Prostate gland (tissue), 2 donors: ENCODE measurements around the gene CAPZA2. TPM values are rescaled to one million over a fixed set of nuclear protein-coding genes. Genes with fewer than 3 reads are reported as not detected.

ENCODE experiments used
- DNase-seq: peaks from one replicate; pipeline ENCODE4 v3.0.0-alpha.2; 2019; ENCODE audit warnings: low spot score
- H3K27ac ChIP-seq, 2 donors: fragments of 200-600 bp; sonication (generic); 2 replicates each; pipeline ENCODE4 v1.5.1; 2017 to 2019
- H3K27me3 ChIP-seq: fragments of 200-600 bp; sonication (generic); replicated peaks from 2 replicates; pipeline ENCODE4 v1.5.1; 2019; ENCODE audit not compliant: insufficient read depth
- H3K36me3 ChIP-seq, 2 donors: fragments of 200-600 bp; sonication (generic); 1 replicate in 1 of 2; 2 replicates in 1 of 2; pipeline versions ENCODE4 v1.5.1 to v1.8.1; 2017 to 2019
- H3K4me1 ChIP-seq: fragments of 200-600 bp; sonication (generic); replicated peaks from 2 replicates; pipeline ENCODE4 v1.5.1; 2019
- H3K4me3 ChIP-seq, 2 donors: fragments of 200-600 bp; sonication (generic); 2 replicates each; pipeline ENCODE4 v1.5.1; 2017 to 2019
- H3K9me3 ChIP-seq: fragments of 200-600 bp; sonication (generic); 2 replicates; pipeline ENCODE4 v1.5.1; 2017
- POLR2A ChIP-seq: fragments of 450-650 bp; IDR thresholded peaks from one replicate; pipeline ENCODE4 v1.6.1; 2016; ENCODE audit warnings: antibody characterized with exemption, mild to moderate bottlenecking
- POLR2AphosphoS5 ChIP-seq: sonication (generic); formaldehyde crosslinking; IDR thresholded peaks from one replicate; pipeline ENCODE4 v1.6.1; 2017; ENCODE audit warnings: antibody characterized with exemption
- WGBS: methylation state at CpG from one replicate; pipeline ENCODE4 v1.1.5; 2018; 5-methylcytosine and 5-hydroxymethylcytosine counted together
- intact Hi-C: fragments of 100-400 bp; cut with DNase I; formaldehyde crosslinking; loops from one replicate; pipeline ENCODE4 v1.14.2; 2022
- total RNA-seq, 2 donors: library from RNA; depleted of rRNA; stranded (reverse); fragments of >200 nt; gene quantifications; one replicate each; pipeline ENCODE4 v1.1.0, GENCODE V29; 2016
- TF ChIP-seq, protein P1 (sequence below), 4 experiments: fragments of 200-600 bp in 2 of 4; fragments of 450-650 bp in 2 of 4; sonication (generic) in 2 of 4; IDR thresholded peaks; 1 replicate in 3 of 4; 2 replicates in 1 of 4; pipeline ENCODE4 v1.5.1; 2016 to 2019; ENCODE audit warnings: antibody characterized with exemption in 4 of 4, mild to moderate bottlenecking in 2 of 4, moderate library complexity in 2 of 4

Gene CAPZA2
- total RNA-seq, 2 donors from 2014 or later: 76.0 to 80.0 TPM

DNA sequence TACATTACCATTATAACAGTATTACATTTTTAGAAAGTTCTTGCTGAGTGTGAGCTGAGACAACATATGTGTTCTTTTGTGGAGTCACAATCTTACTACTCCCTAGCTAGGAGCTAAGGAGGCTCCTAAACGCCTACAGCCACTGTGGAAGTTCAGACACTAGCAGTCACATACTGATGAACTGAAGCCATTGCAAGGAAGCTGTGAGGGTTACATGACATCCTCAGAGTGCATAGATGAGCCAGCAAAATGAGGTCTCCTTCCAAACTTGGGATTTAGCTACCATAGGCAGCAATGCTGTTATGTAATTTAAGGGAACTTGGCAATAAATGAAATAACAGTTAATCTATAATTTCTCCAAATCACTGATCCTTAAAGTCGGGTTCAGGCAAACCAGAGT is 80.1 kb downstream of the CAPZA2 start:
- H3K36me3 ChIP-seq: no peaks in the 10 kb centered on the region
- H3K27me3 ChIP-seq: no peaks in the 10 kb centered on the region
- intact Hi-C loops: no loop called here
- WGBS: 89% methylated on average over 2 of the region's 2 CpGs
- no peaks in the 10 kb centered on the region for H3K9me3 ChIP-seq
- H3K4me3 ChIP-seq: no peak overlapping the region
- no peak for DNase-seq
- H3K27ac ChIP-seq: no peak overlapping the region
- TF ChIP-seq POLR2A (no peak), POLR2AphosphoS5 (no peak)
- TF ChIP-seq, protein P1, sequence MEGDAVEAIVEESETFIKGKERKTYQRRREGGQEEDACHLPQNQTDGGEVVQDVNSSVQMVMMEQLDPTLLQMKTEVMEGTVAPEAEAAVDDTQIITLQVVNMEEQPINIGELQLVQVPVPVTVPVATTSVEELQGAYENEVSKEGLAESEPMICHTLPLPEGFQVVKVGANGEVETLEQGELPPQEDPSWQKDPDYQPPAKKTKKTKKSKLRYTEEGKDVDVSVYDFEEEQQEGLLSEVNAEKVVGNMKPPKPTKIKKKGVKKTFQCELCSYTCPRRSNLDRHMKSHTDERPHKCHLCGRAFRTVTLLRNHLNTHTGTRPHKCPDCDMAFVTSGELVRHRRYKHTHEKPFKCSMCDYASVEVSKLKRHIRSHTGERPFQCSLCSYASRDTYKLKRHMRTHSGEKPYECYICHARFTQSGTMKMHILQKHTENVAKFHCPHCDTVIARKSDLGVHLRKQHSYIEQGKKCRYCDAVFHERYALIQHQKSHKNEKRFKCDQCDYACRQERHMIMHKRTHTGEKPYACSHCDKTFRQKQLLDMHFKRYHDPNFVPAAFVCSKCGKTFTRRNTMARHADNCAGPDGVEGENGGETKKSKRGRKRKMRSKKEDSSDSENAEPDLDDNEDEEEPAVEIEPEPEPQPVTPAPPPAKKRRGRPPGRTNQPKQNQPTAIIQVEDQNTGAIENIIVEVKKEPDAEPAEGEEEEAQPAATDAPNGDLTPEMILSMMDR (IDR thresholded peaks at IDR 0.05): no peak
- H3K4me1 ChIP-seq: no peaks in the 10 kb centered on the region

DNA sequence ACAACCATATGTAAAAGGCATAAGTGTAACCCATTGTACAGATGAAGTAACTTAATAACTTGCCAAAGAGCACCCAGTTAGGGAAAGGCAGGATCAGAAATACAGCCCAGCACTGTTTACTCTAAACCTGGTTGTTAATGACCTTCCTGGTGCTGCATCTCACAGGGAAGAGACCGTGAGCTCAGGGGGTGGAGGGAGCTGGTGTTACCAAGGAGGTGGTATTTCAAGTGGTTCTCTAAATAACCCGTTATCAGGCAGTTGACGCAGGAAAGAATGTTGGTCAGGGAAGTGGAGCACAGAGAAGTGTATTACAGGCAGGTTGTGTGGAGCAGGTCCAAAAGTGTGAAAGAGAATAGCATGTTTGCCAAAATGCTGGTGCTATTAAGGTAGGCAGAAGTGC is 86.5 kb downstream of the CAPZA2 start:
- WGBS: 76% methylated on average over 3 of the region's 3 CpGs
- Histone ChIP-seq H3K9me3 (no peaks in the 10 kb centered on the region), H3K27me3 (no peaks in the 10 kb centered on the region), H3K27ac (no peak overlapping the region), H3K4me1 (peaks cover 4% of the 10 kb centered on the region), H3K36me3 (no peaks in the 10 kb centered on the region), H3K4me3 (no peak overlapping the region)
- intact Hi-C loops: no loop called here
- DNase-seq: no peak
- TF ChIP-seq POLR2AphosphoS5 (no peak), POLR2A (no peak)
- TF ChIP-seq, protein P1 (IDR thresholded peaks at IDR 0.05): no peak

DNA sequence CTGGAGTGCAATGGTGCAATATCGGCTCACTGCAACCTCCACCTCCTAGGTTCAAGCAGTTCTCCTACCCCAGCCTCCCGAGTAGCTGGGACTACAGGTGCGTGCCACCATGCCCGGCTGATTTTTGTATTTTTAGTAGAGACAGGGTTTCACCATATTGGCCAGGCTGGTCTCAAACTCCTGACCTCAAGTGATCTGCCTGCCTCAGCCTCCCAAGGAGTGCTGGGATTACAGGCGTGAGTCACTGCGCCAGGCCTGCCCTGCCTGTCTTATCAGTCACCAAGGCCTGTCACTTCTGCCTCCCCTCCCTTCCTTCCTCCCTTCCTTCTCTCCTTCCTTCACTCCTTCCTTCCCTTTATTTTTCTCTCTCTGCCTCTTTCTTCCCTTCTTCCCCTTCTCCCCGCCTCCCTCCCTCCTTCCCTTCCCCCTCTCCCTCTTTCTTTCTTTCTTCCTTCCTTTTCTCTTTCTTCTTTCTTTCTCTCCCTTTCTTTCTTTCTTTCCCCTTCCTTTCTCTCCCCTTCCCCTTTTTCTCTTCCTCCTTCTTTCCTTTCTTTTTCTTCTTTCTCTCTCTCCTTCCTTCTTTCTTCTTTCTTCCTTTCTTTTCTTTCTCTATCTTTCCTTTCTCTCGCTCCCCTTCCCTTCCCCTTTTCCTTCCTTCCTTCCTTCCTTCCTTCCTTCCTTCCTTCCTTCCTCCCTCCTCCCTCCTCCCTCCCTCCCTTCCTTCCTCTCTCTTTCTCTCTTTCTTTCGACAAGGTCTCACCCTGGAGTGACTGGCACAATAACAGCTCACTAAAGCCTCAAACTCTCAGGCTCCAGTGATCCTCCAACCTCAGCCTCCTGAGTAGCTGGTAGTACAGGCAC is 87.8 kb downstream of the CAPZA2 start:
- no peak for DNase-seq
- Histone ChIP-seq H3K4me3 (no peak overlapping the region), H3K9me3 (no peaks in the 10 kb centered on the region), H3K36me3 (no peaks in the 10 kb centered on the region), H3K27me3 (no peaks in the 10 kb centered on the region), H3K27ac (no peak overlapping the region), H3K4me1 (peaks cover 4% of the 10 kb centered on the region)
- WGBS: 94% methylated on average over 9 of the region's 9 CpGs
- TF ChIP-seq POLR2A (no peak), POLR2AphosphoS5 (no peak)
- TF ChIP-seq, protein P1 (IDR thresholded peaks at IDR 0.05): no peak
- intact Hi-C loops: no loop called here

DNA sequence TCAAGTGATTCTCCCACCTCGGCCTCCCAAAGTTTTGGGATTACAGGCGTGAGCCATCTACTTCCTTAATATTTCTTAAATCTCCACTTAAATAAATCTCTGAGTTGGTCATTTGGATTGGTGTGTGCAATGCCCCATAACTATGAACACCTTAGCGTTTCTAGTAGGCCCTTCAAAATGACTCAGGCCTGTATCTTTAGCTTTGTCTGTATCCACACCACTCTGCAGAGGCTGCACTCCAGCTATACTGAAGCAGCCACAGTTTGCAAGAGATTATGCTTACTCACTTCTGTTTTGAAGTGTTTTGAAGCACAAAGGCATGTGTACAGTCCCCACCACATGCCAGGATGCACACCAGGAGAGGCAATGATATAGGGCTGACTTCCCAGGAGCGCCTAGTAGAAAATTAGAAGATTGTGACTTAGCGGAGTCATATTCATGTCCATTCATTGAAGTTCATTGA is 88.5 kb downstream of the CAPZA2 start:
- no peak for DNase-seq
- Histone ChIP-seq H3K4me3 (no peak overlapping the region), H3K27me3 (no peaks in the 10 kb centered on the region), H3K9me3 (no peaks in the 10 kb centered on the region), H3K27ac (no peak overlapping the region), H3K4me1 (peaks cover 4% of the 10 kb centered on the region), H3K36me3 (no peaks in the 10 kb centered on the region)
- WGBS: 98% methylated on average over 5 of the region's 5 CpGs
- intact Hi-C loops: no loop called here
- TF ChIP-seq, protein P1 (IDR thresholded peaks at IDR 0.05): no peak
- TF ChIP-seq POLR2A: no peak
- TF ChIP-seq POLR2AphosphoS5: no peak
